ENCODE measurements around the gene INMT. TPM values are rescaled to one million over a fixed set of nuclear protein-coding genes. Genes with fewer than 3 reads are reported as not detected.

The INMT gene
- total and polyA plus RNA-seq, 4 donors = 0.35 to 11.6 (median 3.3) TPM

DNA sequence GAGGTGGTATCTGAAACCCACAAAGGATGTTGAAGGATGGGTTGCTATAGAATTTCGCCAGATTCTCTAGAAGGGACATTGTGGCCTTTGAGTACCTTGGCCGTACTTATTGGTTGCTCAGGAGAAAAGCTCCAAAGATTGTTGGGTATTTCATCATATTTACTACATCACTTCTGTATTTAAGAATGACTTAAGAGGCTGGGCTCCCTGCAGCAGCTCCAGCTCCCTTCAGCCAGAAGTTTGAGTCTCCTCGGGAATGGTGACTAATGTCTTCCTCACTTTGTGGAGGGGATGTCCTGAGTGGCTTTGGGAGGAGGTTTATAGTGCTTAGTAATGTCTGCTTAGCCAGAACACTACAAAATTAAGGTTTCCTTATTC lies 37.4 kb downstream of the INMT start:
- no peak overlapping the region for H3K4me3 ChIP-seq (ENCODE audit: low read depth, low read length)
- no peaks in the 10 kb centered on the region for H3K9me3 ChIP-seq (ENCODE audit: control insufficient read depth, insufficient read depth, low read length)
- no peak overlapping the region for H3K27ac ChIP-seq (ENCODE audit: low read depth, low read length)
- H3K27me3 ChIP-seq (ENCODE audit: control insufficient read depth, insufficient read depth, low read length) = no peaks in the 10 kb centered on the region
- peaks cover 20% of the 10 kb centered on the region for H3K36me3 ChIP-seq (ENCODE audit: control insufficient read depth, insufficient read depth, low read length)
- no peak for DNase-seq (ENCODE audit: low read depth in 4 of 6, low spot score in 6 of 6)
- WGBS (ENCODE audit: insufficient coverage) = no CpG with 5 or more reads among the region's 3 CpGs
- no peaks in the 10 kb centered on the region for H3K4me1 ChIP-seq (ENCODE audit: control insufficient read depth, insufficient read depth, low read length)

DNA sequence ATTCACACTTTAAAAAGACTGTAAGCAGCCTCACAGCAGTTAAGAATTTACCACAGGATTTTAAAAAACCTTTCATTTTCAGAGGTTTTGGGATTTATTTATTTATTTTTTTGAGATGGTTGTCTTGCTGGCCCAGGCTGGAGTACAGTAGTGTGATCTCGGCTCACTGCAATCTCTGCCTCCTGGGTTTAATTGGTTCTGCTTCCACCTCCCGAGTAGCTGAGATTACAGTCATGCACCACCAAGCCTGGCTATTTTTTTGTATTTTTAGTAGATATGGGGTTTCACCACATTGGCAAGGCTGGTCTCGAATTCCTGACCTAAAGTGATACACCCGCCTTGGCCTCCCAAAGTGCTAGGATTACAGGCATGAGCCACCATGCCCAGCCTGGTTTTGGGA lies 38.4 kb downstream of the INMT start:
- Histone ChIP-seq H3K4me3 (ENCODE audit: low read depth, low read length) (no peak overlapping the region), H3K36me3 (ENCODE audit: control insufficient read depth, insufficient read depth, low read length) (peaks cover 15% of the 10 kb centered on the region), H3K27me3 (ENCODE audit: control insufficient read depth, insufficient read depth, low read length) (no peaks in the 10 kb centered on the region), H3K4me1 (ENCODE audit: control insufficient read depth, insufficient read depth, low read length) (no peaks in the 10 kb centered on the region), H3K9me3 (ENCODE audit: control insufficient read depth, insufficient read depth, low read length) (no peaks in the 10 kb centered on the region), H3K27ac (ENCODE audit: low read depth, low read length) (no peak overlapping the region)
- no peak for DNase-seq (ENCODE audit: low read depth in 4 of 6, low spot score in 6 of 6)
- WGBS (ENCODE audit: insufficient coverage) = 100% methylated on average over 3 of the region's 4 CpGs

- Histone ChIP-seq H3K27ac (ENCODE audit: low read depth, low read length) (no peak overlapping the region), H3K4me1 (ENCODE audit: control insufficient read depth, insufficient read depth, low read length) (no peaks in the 10 kb centered on the region), H3K36me3 (ENCODE audit: control insufficient read depth, insufficient read depth, low read length) (peaks cover 11% of the 10 kb centered on the region), H3K27me3 (ENCODE audit: control insufficient read depth, insufficient read depth, low read length) (no peaks in the 10 kb centered on the region), H3K9me3 (ENCODE audit: control insufficient read depth, insufficient read depth, low read length) (no peaks in the 10 kb centered on the region), H3K4me3 (ENCODE audit: low read depth, low read length) (no peak overlapping the region)
- DNase-seq (ENCODE audit: low read depth in 4 of 6, low spot score in 6 of 6) = no peak
- WGBS (ENCODE audit: insufficient coverage) = 71% methylated on average over 10 of the region's 10 CpGs
Observed at GRCh38 chr7:30791114-30791513, 39.2 kb downstream of the INMT start.

DNA sequence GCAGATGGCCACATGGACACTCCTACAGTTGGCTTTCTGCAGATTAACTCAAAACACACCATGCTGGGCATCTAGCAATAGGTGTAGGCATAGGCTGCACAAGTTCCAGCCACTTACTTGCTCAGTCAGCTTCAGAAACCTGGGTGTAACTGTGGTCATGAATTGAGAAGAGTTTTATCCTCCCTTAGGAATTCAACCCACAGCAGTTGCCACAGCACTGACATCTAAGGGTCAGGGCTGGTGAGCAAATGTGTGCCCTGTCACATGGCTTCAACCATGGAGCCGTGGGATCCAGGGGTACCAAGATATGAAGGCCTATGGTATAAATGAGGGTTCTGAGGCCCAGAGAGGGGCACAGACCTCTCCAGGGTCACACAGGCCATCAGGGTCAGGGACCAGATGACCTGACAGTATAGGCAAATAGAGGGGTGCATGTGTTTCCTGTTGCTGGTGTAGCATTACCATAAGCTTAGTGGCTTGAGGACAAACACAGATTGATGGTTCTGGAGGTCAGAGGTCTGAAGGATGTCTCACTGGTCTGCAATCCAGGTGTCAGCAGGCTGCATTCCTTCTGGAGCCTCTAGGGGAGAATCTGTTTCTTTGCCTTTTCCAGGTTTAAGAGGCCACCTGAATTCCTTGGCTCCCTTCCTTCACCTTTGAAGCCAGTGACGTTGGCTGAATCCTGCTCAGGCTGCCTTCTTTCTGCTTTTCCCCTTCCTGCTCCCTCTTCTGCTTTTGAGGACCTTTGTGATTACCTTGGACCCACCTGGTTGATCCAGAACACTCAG lies 43.4 kb downstream of the INMT start:
- Histone ChIP-seq H3K4me3 (ENCODE audit: low read depth, low read length) (no peak overlapping the region), H3K27ac (ENCODE audit: low read depth, low read length) (no peak overlapping the region), H3K27me3 (ENCODE audit: control insufficient read depth, insufficient read depth, low read length) (no peaks in the 10 kb centered on the region), H3K4me1 (ENCODE audit: control insufficient read depth, insufficient read depth, low read length) (peaks cover 2% of the 10 kb centered on the region), H3K9me3 (ENCODE audit: control insufficient read depth, insufficient read depth, low read length) (no peaks in the 10 kb centered on the region), H3K36me3 (ENCODE audit: control insufficient read depth, insufficient read depth, low read length) (peaks cover 8% of the 10 kb centered on the region)
- DNase-seq (ENCODE audit: low read depth in 4 of 6, low spot score in 6 of 6) = no peak
- 79% methylated on average over 2 of the region's 2 CpGs for WGBS (ENCODE audit: insufficient coverage)

DNA sequence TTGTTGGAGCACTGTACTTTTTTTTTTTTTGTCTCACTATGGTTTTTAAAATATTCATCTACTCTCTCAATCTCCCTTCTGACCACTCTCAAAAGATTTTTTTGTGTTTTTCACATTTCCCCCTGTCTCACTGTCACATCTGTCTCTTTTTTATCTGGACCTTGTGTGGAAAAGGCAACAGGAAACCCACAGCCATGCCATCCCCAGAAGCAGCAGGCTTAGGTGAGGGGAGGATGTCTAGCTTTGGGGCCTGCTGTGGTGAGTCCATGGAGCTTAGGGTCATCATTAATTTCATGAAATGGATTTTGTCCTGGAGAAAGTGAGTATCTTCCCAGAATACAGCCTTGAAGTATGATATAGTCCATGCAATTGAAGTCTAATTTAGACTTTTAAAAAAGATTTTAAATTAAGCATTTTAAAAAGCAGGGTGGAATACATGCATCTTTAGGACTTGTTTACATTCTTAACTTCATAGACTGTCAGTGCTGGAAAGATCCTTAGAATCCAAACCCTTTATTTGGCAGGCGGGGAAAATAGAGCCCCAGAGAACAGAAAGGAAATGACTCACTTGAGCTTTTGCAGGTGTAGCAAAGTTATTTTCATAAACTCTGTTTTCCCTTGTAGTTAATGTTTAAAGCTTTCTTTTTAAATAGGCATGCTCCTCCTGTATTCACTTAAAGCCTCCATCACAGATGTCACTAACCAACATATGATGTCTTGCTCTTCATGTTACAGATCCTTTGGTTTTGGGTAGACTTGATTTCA lies 44.4 kb downstream of the INMT start:
- Histone ChIP-seq H3K27ac (ENCODE audit: low read depth, low read length) (no peak overlapping the region), H3K9me3 (ENCODE audit: control insufficient read depth, insufficient read depth, low read length) (no peaks in the 10 kb centered on the region), H3K4me1 (ENCODE audit: control insufficient read depth, insufficient read depth, low read length) (peaks cover 10% of the 10 kb centered on the region), H3K36me3 (ENCODE audit: control insufficient read depth, insufficient read depth, low read length) (peaks cover 5% of the 10 kb centered on the region), H3K4me3 (ENCODE audit: low read depth, low read length) (no peak overlapping the region), H3K27me3 (ENCODE audit: control insufficient read depth, insufficient read depth, low read length) (no peaks in the 10 kb centered on the region)
- no CpG with 5 or more reads among the region's 1 CpG for WGBS (ENCODE audit: insufficient coverage)
- DNase-seq (ENCODE audit: low read depth in 4 of 6, low spot score in 6 of 6) = no peak

GRCh38 chr7:30797176-30798040 lies 45.5 kb downstream of the INMT start:
- no peak for DNase-seq (ENCODE audit: low read depth in 4 of 6, low spot score in 6 of 6)
- H3K27me3 ChIP-seq (ENCODE audit: control insufficient read depth, insufficient read depth, low read length) = no peaks in the 10 kb centered on the region
- no peak overlapping the region for H3K4me3 ChIP-seq (ENCODE audit: low read depth, low read length)
- H3K9me3 ChIP-seq (ENCODE audit: control insufficient read depth, insufficient read depth, low read length) = no peaks in the 10 kb centered on the region
- H3K36me3 ChIP-seq (ENCODE audit: control insufficient read depth, insufficient read depth, low read length) = peaks cover 3% of the 10 kb centered on the region
- WGBS (ENCODE audit: insufficient coverage) = 86% methylated on average over 7 of the region's 8 CpGs
- H3K27ac ChIP-seq (ENCODE audit: low read depth, low read length) = no peak overlapping the region
- H3K4me1 ChIP-seq (ENCODE audit: control insufficient read depth, insufficient read depth, low read length) = peaks cover 11% of the 10 kb centered on the region

DNA sequence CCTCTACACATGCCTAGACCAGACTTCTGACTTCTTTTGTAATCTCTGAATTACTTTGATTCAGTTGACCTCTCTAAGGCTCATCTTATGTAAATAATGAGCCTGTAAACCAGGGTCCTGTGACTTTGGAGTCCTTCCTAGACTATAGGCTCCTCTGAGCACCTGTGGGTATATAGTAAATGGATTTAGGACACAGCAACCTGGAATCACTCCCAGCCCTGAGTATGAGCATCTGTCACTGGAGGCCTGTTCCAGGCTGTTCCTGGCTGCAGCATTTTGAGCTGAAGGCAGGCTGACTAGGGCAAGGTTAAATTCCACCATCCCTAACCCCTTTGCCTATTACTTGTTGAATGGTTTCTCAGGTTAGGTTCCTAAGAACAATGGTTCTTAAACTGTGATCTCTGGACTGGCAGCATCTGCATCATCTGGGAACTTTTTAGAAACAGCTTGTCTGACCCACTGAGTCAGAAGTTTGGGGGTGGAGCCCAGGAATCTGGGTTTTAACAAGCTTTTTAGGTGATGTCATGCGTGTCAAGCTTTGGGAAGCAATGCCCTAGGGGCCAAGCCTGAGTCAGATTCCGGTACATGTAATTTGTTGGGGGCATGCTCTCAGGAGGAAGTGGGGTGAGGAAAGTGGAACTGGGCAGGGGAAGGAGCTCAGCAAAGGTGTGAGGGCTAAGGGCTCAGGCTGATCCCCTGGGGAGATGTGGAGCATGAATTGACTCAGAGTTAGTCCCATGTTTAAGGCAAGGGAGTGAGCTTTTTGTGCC lies 47.5 kb downstream of the INMT start:
- no peak for DNase-seq (ENCODE audit: low read depth in 4 of 6, low spot score in 6 of 6)
- H3K27ac ChIP-seq (ENCODE audit: low read depth, low read length) = no peak overlapping the region
- H3K36me3 ChIP-seq (ENCODE audit: control insufficient read depth, insufficient read depth, low read length) = peaks cover 5% of the 10 kb centered on the region
- H3K4me1 ChIP-seq (ENCODE audit: control insufficient read depth, insufficient read depth, low read length) = peaks cover 11% of the 10 kb centered on the region
- 85% methylated on average over 2 of the region's 2 CpGs for WGBS (ENCODE audit: insufficient coverage)
- no peaks in the 10 kb centered on the region for H3K27me3 ChIP-seq (ENCODE audit: control insufficient read depth, insufficient read depth, low read length)
- no peaks in the 10 kb centered on the region for H3K9me3 ChIP-seq (ENCODE audit: control insufficient read depth, insufficient read depth, low read length)
- H3K4me3 ChIP-seq (ENCODE audit: low read depth, low read length) = no peak overlapping the region

DNA sequence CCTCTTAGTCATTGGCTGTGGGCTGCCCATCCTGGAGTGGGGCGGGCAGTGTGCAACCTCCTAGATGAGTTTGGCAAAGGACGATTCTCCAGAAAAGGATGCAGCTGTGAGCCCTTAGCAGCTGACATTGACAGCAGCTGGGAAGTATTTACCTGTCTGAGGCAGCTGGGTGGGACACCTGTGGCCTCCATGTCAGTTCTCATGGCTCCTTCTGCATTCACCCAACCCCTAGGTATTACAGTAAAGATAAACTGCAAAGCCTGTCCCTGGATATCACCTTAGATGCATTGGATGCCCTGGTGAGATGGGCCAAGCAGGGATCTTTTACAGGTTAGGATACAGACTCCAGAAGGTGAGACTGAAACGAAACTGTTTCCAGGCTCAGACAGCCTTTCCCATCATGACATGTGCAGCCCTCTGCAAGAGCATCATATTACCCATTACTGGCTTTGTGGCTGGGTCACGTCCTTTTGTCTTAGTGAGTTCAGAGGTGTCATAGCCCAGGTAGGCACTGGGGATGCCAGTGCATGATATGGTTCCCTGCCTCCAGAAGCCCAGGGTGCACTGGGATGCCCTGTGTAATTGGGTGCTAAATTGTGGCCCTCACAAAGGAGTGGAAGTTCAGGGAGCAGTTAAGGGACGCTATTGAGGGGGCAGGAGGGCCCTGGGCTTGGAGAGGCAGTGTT lies 48.2 kb downstream of the INMT start:
- H3K4me3 ChIP-seq (ENCODE audit: low read depth, low read length) = no peak overlapping the region
- WGBS (ENCODE audit: insufficient coverage) = 94% methylated on average over 5 of the region's 5 CpGs
- no peak for DNase-seq (ENCODE audit: low read depth in 4 of 6, low spot score in 6 of 6)
- H3K9me3 ChIP-seq (ENCODE audit: control insufficient read depth, insufficient read depth, low read length) = no peaks in the 10 kb centered on the region
- peaks cover 5% of the 10 kb centered on the region for H3K36me3 ChIP-seq (ENCODE audit: control insufficient read depth, insufficient read depth, low read length)
- H3K27ac ChIP-seq (ENCODE audit: low read depth, low read length) = no peak overlapping the region
- H3K4me1 ChIP-seq (ENCODE audit: control insufficient read depth, insufficient read depth, low read length) = peaks cover 16% of the 10 kb centered on the region
- H3K27me3 ChIP-seq (ENCODE audit: control insufficient read depth, insufficient read depth, low read length) = no peaks in the 10 kb centered on the region
